Measurements from ENCODE around the gene CELSR2. TPM values are rescaled to one million over a fixed set of nuclear protein-coding genes. Genes with fewer than 3 reads are reported as not detected.
"Not testable (repeated sequence)": the region's sequence is repeated elsewhere in the genome, so short reads cannot be mapped to it uniquely, and the experiment has no call there.

The CELSR2 gene
- total RNA-seq, 1 experiment from 2014 or later: 1.2 TPM

GRCh38 chr1:109218516-109218915, 30.8 kb upstream of the CELSR2 start:
- Histone ChIP-seq H3K9me3 (no peaks in the 10 kb centered on the region), H3K4me3 (no peak overlapping the region), H3K27me3 (no peaks in the 10 kb centered on the region), H3K36me3 (peaks cover 81% of the 10 kb centered on the region)
- peak; percentile 40 for DNase-seq

- not testable (repeated sequence) for H3K9me3 ChIP-seq, H3K27me3 ChIP-seq, H3K4me3 ChIP-seq, DNase-seq
- peaks cover 81% of the 10 kb centered on the region for H3K36me3 ChIP-seq
These were observed 28.1 kb upstream of the CELSR2 start for GRCh38 chr1:109221201-109221600.

- Histone ChIP-seq H3K27me3 (no peaks in the 10 kb centered on the region), H3K4me3 (no peak overlapping the region), H3K36me3 (peaks cover 85% of the 10 kb centered on the region), H3K9me3 (no peaks in the 10 kb centered on the region)
- DNase-seq: no peak
These were observed 24.0 kb upstream of the CELSR2 start for GRCh38 chr1:109225308-109225707.

- H3K4me3 ChIP-seq: no peak overlapping the region
- H3K36me3 ChIP-seq: peaks cover 85% of the 10 kb centered on the region
- no peaks in the 10 kb centered on the region for H3K27me3 ChIP-seq
- DNase-seq: no peak
- H3K9me3 ChIP-seq: no peaks in the 10 kb centered on the region
These were observed 23.5 kb upstream of the CELSR2 start for GRCh38 chr1:109225711-109226445.

GRCh38 chr1:109228167-109228566, 21.2 kb upstream of the CELSR2 start:
- peak; percentile 50 for DNase-seq
- Histone ChIP-seq H3K4me3 (no peak overlapping the region), H3K9me3 (no peaks in the 10 kb centered on the region), H3K27me3 (no peaks in the 10 kb centered on the region), H3K36me3 (peaks cover 88% of the 10 kb centered on the region)

- H3K36me3 ChIP-seq: peaks cover 86% of the 10 kb centered on the region
These were observed 19.7 kb upstream of the CELSR2 start for GRCh38 chr1:109229531-109230127.

GRCh38 chr1:109231066-109231465, 18.3 kb upstream of the CELSR2 start:
- H3K36me3 ChIP-seq: peaks cover 87% of the 10 kb centered on the region
- no peak for DNase-seq
- H3K4me3 ChIP-seq: no peak overlapping the region
- no peaks in the 10 kb centered on the region for H3K27me3 ChIP-seq
- H3K9me3 ChIP-seq: no peaks in the 10 kb centered on the region

More at GRCh38 chr1:109229531-109230127, 19.7 kb upstream of the CELSR2 start:
- DNase-seq: no peak
- Histone ChIP-seq H3K27me3 (no peaks in the 10 kb centered on the region), H3K4me3 (no peak overlapping the region), H3K9me3 (no peaks in the 10 kb centered on the region)

GRCh38 chr1:109235137-109235536, 14.2 kb upstream of the CELSR2 start:
- Histone ChIP-seq H3K9me3 (no peaks in the 10 kb centered on the region), H3K27me3 (no peaks in the 10 kb centered on the region), H3K36me3 (peaks cover 96% of the 10 kb centered on the region), H3K4me3 (no peak overlapping the region)
- no peak for DNase-seq

- Histone ChIP-seq H3K27me3 (no peaks in the 10 kb centered on the region), H3K9me3 (no peaks in the 10 kb centered on the region), H3K4me3 (no peak overlapping the region), H3K36me3 (peaks cover 75% of the 10 kb centered on the region)
- DNase-seq: no peak
These were observed 11.8 kb upstream of the CELSR2 start for GRCh38 chr1:109237512-109237911.

- no peaks in the 10 kb centered on the region for H3K9me3 ChIP-seq
- H3K4me3 ChIP-seq: no peak overlapping the region
- DNase-seq: no peak
- peaks cover 67% of the 10 kb centered on the region for H3K36me3 ChIP-seq
- H3K27me3 ChIP-seq: no peaks in the 10 kb centered on the region
These were observed 11.0 kb upstream of the CELSR2 start for GRCh38 chr1:109238382-109238781.

GRCh38 chr1:109239047-109239408, 10.3 kb upstream of the CELSR2 start:
- H3K4me3 ChIP-seq: no peak overlapping the region
- DNase-seq: no peak
- no peaks in the 10 kb centered on the region for H3K9me3 ChIP-seq
- H3K27me3 ChIP-seq: no peaks in the 10 kb centered on the region
- H3K36me3 ChIP-seq: peaks cover 62% of the 10 kb centered on the region

- DNase-seq: peak; percentile 56
- no peak overlapping the region for H3K4me3 ChIP-seq
- peaks cover 57% of the 10 kb centered on the region for H3K36me3 ChIP-seq
- H3K27me3 ChIP-seq: no peaks in the 10 kb centered on the region
- H3K9me3 ChIP-seq: no peaks in the 10 kb centered on the region
These were observed 9.8 kb upstream of the CELSR2 start for GRCh38 chr1:109239409-109240068.

- no peak overlapping the region for H3K4me3 ChIP-seq
- peak; percentile 95 for DNase-seq
These were observed 8.9 kb upstream of the CELSR2 start for GRCh38 chr1:109240158-109241152.

GRCh38 chr1:109241344-109241743, 8.0 kb upstream of the CELSR2 start:
- no peak for DNase-seq
- H3K27me3 ChIP-seq: no peaks in the 10 kb centered on the region
- no peak overlapping the region for H3K4me3 ChIP-seq
- peaks cover 39% of the 10 kb centered on the region for H3K36me3 ChIP-seq
- H3K9me3 ChIP-seq: no peaks in the 10 kb centered on the region

More at GRCh38 chr1:109240158-109241152, 8.9 kb upstream of the CELSR2 start:
- Histone ChIP-seq H3K9me3 (no peaks in the 10 kb centered on the region), H3K36me3 (peaks cover 48% of the 10 kb centered on the region), H3K27me3 (no peaks in the 10 kb centered on the region)

- H3K9me3 ChIP-seq: no peaks in the 10 kb centered on the region
- H3K4me3 ChIP-seq: no peak overlapping the region
- DNase-seq: no peak
- no peaks in the 10 kb centered on the region for H3K27me3 ChIP-seq
- H3K36me3 ChIP-seq: peaks cover 34% of the 10 kb centered on the region
These were observed 7.4 kb upstream of the CELSR2 start for GRCh38 chr1:109241841-109242345.

GRCh38 chr1:109242387-109242786, 7.0 kb upstream of the CELSR2 start:
- Histone ChIP-seq H3K9me3 (no peaks in the 10 kb centered on the region), H3K27me3 (no peaks in the 10 kb centered on the region), H3K4me3 (no peak overlapping the region), H3K36me3 (peaks cover 29% of the 10 kb centered on the region)
- DNase-seq: peak; percentile 77
